ENCODE data around the gene SLC7A1. TPM values are rescaled to one million over a fixed set of nuclear protein-coding genes. Genes with fewer than 3 reads are reported as not detected.
A peak's percentile ranks its signal among the peaks of the same experiment; 100 is the strongest.

Gene SLC7A1
- total RNA-seq, 4 donors from 2014 or later: 72.6 to 101 (median 86.7) TPM

GRCh38 chr13:29509999-29510589 is 85.4 kb downstream of the SLC7A1 start:
- TF ChIP-seq EP300 (IDR thresholded peaks at IDR 0.05): no peak
- no peak for TF ChIP-seq CTCF (IDR thresholded peaks at IDR 0.05)
- WGBS: 87% methylated on average over 14 of the region's 14 CpGs
- H3K36me3 ChIP-seq: peaks cover 37% of the 10 kb centered on the region
- DNase-seq (ENCODE audit: low spot score in 2 of 2): no peak
- H3K4me3 ChIP-seq: no peak overlapping the region
- H3K4me1 ChIP-seq: peaks cover 15% of the 10 kb centered on the region
- H3K27ac ChIP-seq: no peak overlapping the region
- H3K27me3 ChIP-seq: peaks cover 14% of the 10 kb centered on the region
- no peaks in the 10 kb centered on the region for H3K9me3 ChIP-seq

- no peaks in the 10 kb centered on the region for H3K9me3 ChIP-seq
- peaks cover 25% of the 10 kb centered on the region for H3K36me3 ChIP-seq
- no peak overlapping the region for H3K27ac ChIP-seq
- no peak overlapping the region for H3K4me3 ChIP-seq
- 56% methylated on average over 4 of the region's 4 CpGs for WGBS
- peaks cover 15% of the 10 kb centered on the region for H3K4me1 ChIP-seq
- no peak for DNase-seq (ENCODE audit: low spot score in 2 of 2)
- TF ChIP-seq POLR2AphosphoS5 (IDR thresholded peaks at IDR 0.05) (no peak), CTCF (IDR thresholded peaks at IDR 0.05) (no peak), POLR2A (IDR thresholded peaks at IDR 0.05) (no peak), EP300 (IDR thresholded peaks at IDR 0.05) (no peak)
- H3K27me3 ChIP-seq: peaks cover 20% of the 10 kb centered on the region
Measured at GRCh38 chr13:29508876-29509252, 86.6 kb downstream of the SLC7A1 start.

GRCh38 chr13:29508130-29508875 is 87.2 kb downstream of the SLC7A1 start:
- peak; percentile 89 to 92 for DNase-seq (ENCODE audit: low spot score in 2 of 2)
- peaks cover 15% of the 10 kb centered on the region for H3K4me1 ChIP-seq
- WGBS: 59% methylated on average over 10 of the region's 16 CpGs
- no peak overlapping the region for H3K4me3 ChIP-seq
- peaks cover 20% of the 10 kb centered on the region for H3K27me3 ChIP-seq
- H3K27ac ChIP-seq: no peak overlapping the region
- peaks cover 19% of the 10 kb centered on the region for H3K36me3 ChIP-seq
- H3K9me3 ChIP-seq: no peaks in the 10 kb centered on the region
- peak; percentile 88 to 98 for TF ChIP-seq CTCF (IDR thresholded peaks at IDR 0.05)
- TF ChIP-seq POLR2A (IDR thresholded peaks at IDR 0.05): no peak
- TF ChIP-seq POLR2AphosphoS5 (IDR thresholded peaks at IDR 0.05): peak in 1 of 3 donors; percentile 77
- no peak for TF ChIP-seq EP300 (IDR thresholded peaks at IDR 0.05)

- TF ChIP-seq POLR2AphosphoS5 (IDR thresholded peaks at IDR 0.05): no peak
- TF ChIP-seq POLR2A (IDR thresholded peaks at IDR 0.05): no peak
- no peak for TF ChIP-seq EP300 (IDR thresholded peaks at IDR 0.05)
- no peak for TF ChIP-seq CTCF (IDR thresholded peaks at IDR 0.05)
- Histone ChIP-seq H3K27ac (no peak overlapping the region), H3K4me1 (peaks cover 15% of the 10 kb centered on the region), H3K36me3 (peaks cover 12% of the 10 kb centered on the region), H3K27me3 (peaks cover 20% of the 10 kb centered on the region), H3K4me3 (no peak overlapping the region), H3K9me3 (no peaks in the 10 kb centered on the region)
- DNase-seq (ENCODE audit: low spot score in 2 of 2): no peak
- WGBS: 31% methylated on average over 13 of the region's 14 CpGs
Measured at GRCh38 chr13:29507356-29507755, 88.1 kb downstream of the SLC7A1 start.

- Histone ChIP-seq H3K9me3 (no peaks in the 10 kb centered on the region), H3K4me3 (no peak overlapping the region), H3K27me3 (peaks cover 20% of the 10 kb centered on the region), H3K4me1 (peaks cover 15% of the 10 kb centered on the region), H3K27ac (no peak overlapping the region), H3K36me3 (peaks cover 5% of the 10 kb centered on the region)
- TF ChIP-seq CTCF (IDR thresholded peaks at IDR 0.05) (no peak), POLR2A (IDR thresholded peaks at IDR 0.05) (no peak), POLR2AphosphoS5 (IDR thresholded peaks at IDR 0.05) (no peak), EP300 (IDR thresholded peaks at IDR 0.05) (no peak)
- 73% methylated on average over 7 of the region's 10 CpGs for WGBS
- DNase-seq (ENCODE audit: low spot score in 2 of 2): no peak
Measured at GRCh38 chr13:29505950-29506349, 89.5 kb downstream of the SLC7A1 start.

Data from suprapubic skin (tissue), 4 donors.